Measurements from ENCODE around the gene ARHGAP44.

Gene ARHGAP44

DNA sequence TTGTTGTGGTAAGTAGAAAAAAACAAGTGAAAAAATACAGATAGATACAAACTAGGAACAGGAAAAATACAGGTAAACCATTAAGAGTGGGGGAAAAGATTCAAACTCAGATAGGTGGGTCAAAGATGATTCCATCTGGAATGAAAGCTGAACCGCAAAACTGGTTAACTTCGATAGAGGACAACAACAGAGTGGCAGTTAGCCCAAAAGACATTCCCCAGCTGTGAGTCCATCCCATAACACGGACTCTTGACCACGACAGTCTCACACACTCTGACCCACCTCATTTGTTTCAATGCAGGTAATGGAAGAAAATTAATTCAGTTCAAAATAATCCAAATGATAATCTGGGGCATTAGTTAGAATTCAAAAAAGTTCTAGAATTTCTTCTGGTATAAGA, 215.0 kb downstream of the ARHGAP44 start:
- Histone ChIP-seq H3K27me3 (replicated peaks; ENCODE audit: control insufficient read depth, insufficient read depth, low read length, poor library complexity, severe bottlenecking) (no peaks in the 10 kb centered on the region), H3K4me1 (ENCODE audit: control insufficient read depth, insufficient read depth, low read length, poor library complexity, severe bottlenecking) (no peaks in the 10 kb centered on the region), H3K4me3 (ENCODE audit: insufficient read depth, low read depth, low read length, poor library complexity, severe bottlenecking) (no peak overlapping the region), H3K9me3 (ENCODE audit: control insufficient read depth, low read length) (no peaks in the 10 kb centered on the region), H3K36me3 (ENCODE audit: control insufficient read depth, insufficient read depth, low read length) (peaks cover 77% of the 10 kb centered on the region), H3K27ac (ENCODE audit: insufficient read depth, low read length, poor library complexity, severe bottlenecking) (no peak overlapping the region)
- DNase-seq = no peak

DNA sequence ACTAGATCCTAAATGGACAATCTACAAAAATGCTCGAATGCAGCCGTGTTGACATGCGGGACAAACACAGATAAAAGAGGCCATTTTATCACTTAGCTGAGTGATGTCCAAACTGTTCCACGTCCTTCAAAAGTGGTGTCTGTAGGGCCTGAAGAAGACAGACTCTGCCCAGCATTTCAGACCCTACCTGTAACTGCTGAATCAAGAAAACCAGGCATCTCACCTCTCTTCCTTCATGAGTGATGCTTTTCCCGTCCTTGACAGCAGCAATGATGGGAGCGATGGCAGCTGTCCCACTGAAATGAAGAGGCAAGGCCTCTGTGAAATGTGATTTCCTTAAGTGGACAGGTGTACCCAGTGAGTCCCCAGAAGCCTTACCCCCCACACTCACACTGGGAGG, 216.2 kb downstream of the ARHGAP44 start:
- Histone ChIP-seq H3K4me3 (ENCODE audit: insufficient read depth, low read depth, low read length, poor library complexity, severe bottlenecking) (no peak overlapping the region), H3K36me3 (ENCODE audit: control insufficient read depth, insufficient read depth, low read length) (peaks cover 75% of the 10 kb centered on the region), H3K9me3 (ENCODE audit: control insufficient read depth, low read length) (no peaks in the 10 kb centered on the region), H3K27me3 (replicated peaks; ENCODE audit: control insufficient read depth, insufficient read depth, low read length, poor library complexity, severe bottlenecking) (no peaks in the 10 kb centered on the region), H3K27ac (ENCODE audit: insufficient read depth, low read length, poor library complexity, severe bottlenecking) (no peak overlapping the region), H3K4me1 (ENCODE audit: control insufficient read depth, insufficient read depth, low read length, poor library complexity, severe bottlenecking) (no peaks in the 10 kb centered on the region)
- no peak for DNase-seq

DNA sequence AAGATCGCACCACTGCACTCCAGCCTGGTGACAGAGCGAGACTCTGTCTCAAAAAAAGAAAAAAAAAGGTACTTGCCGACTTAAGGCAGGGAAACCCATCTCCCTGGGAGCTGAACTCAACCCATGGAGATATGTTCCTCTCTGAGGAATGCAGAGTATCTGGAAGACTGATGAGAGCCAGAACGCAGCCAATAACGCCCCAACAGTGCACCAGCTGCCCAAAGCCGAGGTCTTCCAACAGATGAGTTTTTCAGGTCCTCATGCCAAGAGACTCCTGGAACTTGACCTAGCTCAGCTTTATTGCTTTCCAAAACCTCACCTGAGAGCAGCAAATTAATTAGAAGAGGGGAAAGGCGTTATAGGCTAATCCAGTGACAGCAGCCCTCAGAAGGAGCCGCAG, 219.2 kb downstream of the ARHGAP44 start:
- Histone ChIP-seq H3K27me3 (replicated peaks; ENCODE audit: control insufficient read depth, insufficient read depth, low read length, poor library complexity, severe bottlenecking) (no peaks in the 10 kb centered on the region), H3K4me3 (ENCODE audit: insufficient read depth, low read depth, low read length, poor library complexity, severe bottlenecking) (no peak overlapping the region), H3K27ac (ENCODE audit: insufficient read depth, low read length, poor library complexity, severe bottlenecking) (no peak overlapping the region), H3K9me3 (ENCODE audit: control insufficient read depth, low read length) (no peaks in the 10 kb centered on the region), H3K4me1 (ENCODE audit: control insufficient read depth, insufficient read depth, low read length, poor library complexity, severe bottlenecking) (no peaks in the 10 kb centered on the region), H3K36me3 (ENCODE audit: control insufficient read depth, insufficient read depth, low read length) (peaks cover 79% of the 10 kb centered on the region)
- no peak for DNase-seq

DNA sequence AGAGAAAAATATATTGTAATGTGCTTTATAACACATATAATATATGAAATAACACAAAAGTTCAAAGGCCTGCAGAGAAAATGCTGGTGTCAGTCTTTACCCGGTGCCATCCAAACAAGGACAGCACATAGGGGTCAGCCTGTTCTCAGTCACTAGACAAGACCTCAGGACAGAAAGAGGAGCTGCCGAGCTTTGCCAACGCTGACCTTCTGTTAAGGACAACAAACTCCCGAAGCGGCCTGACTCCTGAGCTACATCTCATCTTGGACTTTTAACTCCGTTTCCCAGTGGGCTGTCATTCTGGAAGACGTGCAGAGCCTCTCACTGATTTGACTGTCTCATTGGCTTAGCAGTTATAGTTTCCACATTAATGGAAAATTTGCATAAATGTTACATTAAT, 221.7 kb downstream of the ARHGAP44 start:
- no peaks in the 10 kb centered on the region for H3K4me1 ChIP-seq (ENCODE audit: control insufficient read depth, insufficient read depth, low read length, poor library complexity, severe bottlenecking)
- H3K36me3 ChIP-seq (ENCODE audit: control insufficient read depth, insufficient read depth, low read length) = peaks cover 81% of the 10 kb centered on the region
- H3K27ac ChIP-seq (ENCODE audit: insufficient read depth, low read length, poor library complexity, severe bottlenecking) = no peak overlapping the region
- H3K9me3 ChIP-seq (ENCODE audit: control insufficient read depth, low read length) = no peaks in the 10 kb centered on the region
- no peaks in the 10 kb centered on the region for H3K27me3 ChIP-seq (replicated peaks; ENCODE audit: control insufficient read depth, insufficient read depth, low read length, poor library complexity, severe bottlenecking)
- no peak for DNase-seq
- no peak overlapping the region for H3K4me3 ChIP-seq (ENCODE audit: insufficient read depth, low read depth, low read length, poor library complexity, severe bottlenecking)

DNA sequence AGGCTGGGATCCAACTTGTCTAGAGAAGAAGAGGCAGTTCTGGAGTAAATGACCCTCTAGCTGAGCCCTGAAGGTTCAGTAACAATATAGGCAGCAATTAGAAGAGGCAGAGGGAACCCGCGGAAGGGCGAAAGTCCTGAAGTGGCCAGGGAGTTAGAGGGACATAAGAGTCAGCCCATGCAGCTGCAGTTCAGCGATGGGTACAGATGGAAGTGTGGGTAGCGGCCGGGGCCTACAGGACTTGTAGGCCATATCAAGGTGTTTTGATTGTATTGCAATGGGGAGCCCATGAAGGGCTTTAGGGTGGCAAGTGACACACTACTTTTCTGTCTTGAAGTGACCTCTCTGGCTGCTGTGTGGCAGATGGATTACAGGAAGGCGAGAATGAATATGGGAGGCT, 225.5 kb downstream of the ARHGAP44 start:
- no peaks in the 10 kb centered on the region for H3K9me3 ChIP-seq (ENCODE audit: control insufficient read depth, low read length)
- no peak overlapping the region for H3K4me3 ChIP-seq (ENCODE audit: insufficient read depth, low read depth, low read length, poor library complexity, severe bottlenecking)
- H3K36me3 ChIP-seq (ENCODE audit: control insufficient read depth, insufficient read depth, low read length) = peaks cover 54% of the 10 kb centered on the region
- H3K4me1 ChIP-seq (ENCODE audit: control insufficient read depth, insufficient read depth, low read length, poor library complexity, severe bottlenecking) = peaks cover 7% of the 10 kb centered on the region
- no peaks in the 10 kb centered on the region for H3K27me3 ChIP-seq (replicated peaks; ENCODE audit: control insufficient read depth, insufficient read depth, low read length, poor library complexity, severe bottlenecking)
- no peak overlapping the region for H3K27ac ChIP-seq (ENCODE audit: insufficient read depth, low read length, poor library complexity, severe bottlenecking)
- no peak for DNase-seq

- Histone ChIP-seq H3K27ac (ENCODE audit: insufficient read depth, low read length, poor library complexity, severe bottlenecking) (peak overlapping the region; percentile 65), H3K27me3 (replicated peaks; ENCODE audit: control insufficient read depth, insufficient read depth, low read length, poor library complexity, severe bottlenecking) (no peaks in the 10 kb centered on the region), H3K4me1 (ENCODE audit: control insufficient read depth, insufficient read depth, low read length, poor library complexity, severe bottlenecking) (peaks cover 7% of the 10 kb centered on the region), H3K9me3 (ENCODE audit: control insufficient read depth, low read length) (no peaks in the 10 kb centered on the region), H3K36me3 (ENCODE audit: control insufficient read depth, insufficient read depth, low read length) (peaks cover 34% of the 10 kb centered on the region), H3K4me3 (ENCODE audit: insufficient read depth, low read depth, low read length, poor library complexity, severe bottlenecking) (peak overlapping the region; percentile 90)
- DNase-seq = no peak
Measured at GRCh38 chr17:13016881-13017654, 227.8 kb downstream of the ARHGAP44 start.

DNA sequence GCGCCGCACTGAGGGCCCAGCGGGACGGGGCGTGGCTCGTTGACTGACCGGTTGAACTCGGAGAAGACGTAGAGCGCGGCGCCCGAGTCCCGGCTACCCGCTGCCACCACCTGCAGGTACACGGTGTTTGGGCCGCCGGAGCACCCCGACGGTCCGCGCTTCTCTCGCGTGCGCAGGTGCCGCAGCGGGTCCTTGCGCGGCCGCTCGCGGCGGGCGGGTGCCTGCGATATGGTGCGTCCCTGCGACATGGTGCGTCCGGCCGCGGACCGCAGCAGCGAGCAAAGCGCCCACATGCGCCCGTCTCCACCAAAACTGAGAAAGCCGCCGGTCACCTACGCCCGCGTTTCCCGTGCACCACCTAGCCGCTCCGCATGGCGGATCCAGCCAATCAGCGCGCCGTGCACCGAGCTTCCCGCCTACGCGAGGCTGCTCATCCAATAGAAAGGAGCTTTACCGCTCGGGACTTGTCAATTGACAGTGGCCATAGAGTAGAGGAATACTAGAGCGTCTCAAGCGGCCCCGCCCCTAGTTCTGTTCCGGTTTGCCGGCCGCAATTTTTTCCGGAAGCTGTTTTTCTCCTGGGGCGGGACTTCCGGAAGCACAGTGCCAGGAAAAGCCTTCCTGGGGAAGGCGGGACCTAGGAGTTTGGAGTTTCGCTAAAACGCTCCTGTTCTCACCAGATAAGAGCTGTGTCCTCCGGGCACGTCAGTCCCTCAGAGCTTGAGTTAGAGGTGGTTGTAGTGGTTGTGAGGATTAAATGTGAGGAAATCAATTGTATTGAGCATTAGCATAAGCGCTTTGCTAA, 228.6 kb downstream of the ARHGAP44 start, which contains the start of gene ELAC2:
ELAC2 (minus strand) TSS at position 373 of the 805 bp plus-strand sequence; CDS start at position 293, 80 bp downstream.
- peak within 1 kb of the TSS; percentile 80 for H3K27ac ChIP-seq (ENCODE audit: insufficient read depth, low read length, poor library complexity, severe bottlenecking)
- H3K27me3 ChIP-seq (replicated peaks; ENCODE audit: control insufficient read depth, insufficient read depth, low read length, poor library complexity, severe bottlenecking) = no peaks in the 10 kb centered on the region
- peak; percentile 90 to 94 (median 94) for DNase-seq
- H3K4me3 ChIP-seq (ENCODE audit: insufficient read depth, low read depth, low read length, poor library complexity, severe bottlenecking) = peak within 1 kb of the TSS; percentile 90
- no peaks in the 10 kb centered on the region for H3K9me3 ChIP-seq (ENCODE audit: control insufficient read depth, low read length)
- peaks cover 26% of the 10 kb centered on the region for H3K36me3 ChIP-seq (ENCODE audit: control insufficient read depth, insufficient read depth, low read length)
- peaks cover 7% of the 10 kb centered on the region for H3K4me1 ChIP-seq (ENCODE audit: control insufficient read depth, insufficient read depth, low read length, poor library complexity, severe bottlenecking)

- H3K27me3 ChIP-seq (replicated peaks; ENCODE audit: control insufficient read depth, insufficient read depth, low read length, poor library complexity, severe bottlenecking) = no peaks in the 10 kb centered on the region
- no peak for DNase-seq
- no peaks in the 10 kb centered on the region for H3K36me3 ChIP-seq (ENCODE audit: control insufficient read depth, insufficient read depth, low read length)
- H3K4me3 ChIP-seq (ENCODE audit: insufficient read depth, low read depth, low read length, poor library complexity, severe bottlenecking) = no peak overlapping the region
- H3K4me1 ChIP-seq (ENCODE audit: control insufficient read depth, insufficient read depth, low read length, poor library complexity, severe bottlenecking) = no peaks in the 10 kb centered on the region
- H3K9me3 ChIP-seq (ENCODE audit: control insufficient read depth, low read length) = no peaks in the 10 kb centered on the region
- H3K27ac ChIP-seq (ENCODE audit: insufficient read depth, low read length, poor library complexity, severe bottlenecking) = no peak overlapping the region
Measured at GRCh38 chr17:13024016-13024415, 234.7 kb downstream of the ARHGAP44 start.

GRCh38 chr17:13024526-13025257, 235.4 kb downstream of the ARHGAP44 start:
- Histone ChIP-seq H3K27ac (ENCODE audit: insufficient read depth, low read length, poor library complexity, severe bottlenecking) (no peak overlapping the region), H3K27me3 (replicated peaks; ENCODE audit: control insufficient read depth, insufficient read depth, low read length, poor library complexity, severe bottlenecking) (no peaks in the 10 kb centered on the region), H3K4me1 (ENCODE audit: control insufficient read depth, insufficient read depth, low read length, poor library complexity, severe bottlenecking) (no peaks in the 10 kb centered on the region), H3K36me3 (ENCODE audit: control insufficient read depth, insufficient read depth, low read length) (no peaks in the 10 kb centered on the region), H3K9me3 (ENCODE audit: control insufficient read depth, low read length) (no peaks in the 10 kb centered on the region), H3K4me3 (ENCODE audit: insufficient read depth, low read depth, low read length, poor library complexity, severe bottlenecking) (no peak overlapping the region)
- DNase-seq = peak; percentile 32 to 52 (median 35)
